SU-DHL-6 (cell line): ENCODE data around the gene WDR64.

Experiments used
- H2AFZ ChIP-seq: fragments of 200-600 bp; sonication (generic); 2 replicates; pipeline ENCODE4 v1.6.1; 2014; ENCODE audit warnings: low read depth, mild to moderate bottlenecking, moderate library complexity, mixed read lengths, antibody characterized with exemption, low read length; ENCODE audit not compliant: severe bottlenecking
- H3F3A ChIP-seq: fragments of 200-600 bp; shearing (Covaris generic); 2 replicates; pipeline ENCODE4 v1.6.0; 2016; ENCODE audit warnings: antibody characterized with exemption, mild to moderate bottlenecking; ENCODE audit not compliant: insufficient read depth
- H3K27ac ChIP-seq: fragments of 200-600 bp; sonication (generic); 2 replicates; pipeline ENCODE4 v1.5.1; 2016; ENCODE audit warnings: low read depth, mild to moderate bottlenecking, low read length, moderate library complexity, mixed read lengths
- H3K27me3 ChIP-seq: fragments of 200-600 bp; sonication (generic), shearing (Covaris generic); 2 replicates; pipeline ENCODE4 v1.6.0; 2014; ENCODE audit warnings: mild to moderate bottlenecking, low read length
- H3K36me3 ChIP-seq: fragments of 200-600 bp; sonication (generic); 2 replicates; pipeline ENCODE4 v1.6.1; 2014; ENCODE audit warnings: mild to moderate bottlenecking, low read length, mixed read lengths
- H3K4me2 ChIP-seq: fragments of 300-600, 200-600 bp; shearing (Covaris generic), sonication (generic); 2 replicates; pipeline ENCODE4 v1.6.0; 2014; ENCODE audit warnings: low read length, low read depth, mild to moderate bottlenecking; ENCODE audit not compliant: poor library complexity, severe bottlenecking
- H3K4me3 ChIP-seq: fragments of 200-600 bp; sonication (generic); 2 replicates; pipeline ENCODE4 v1.5.1; 2014; ENCODE audit warnings: antibody characterized with exemption, low read length, mild to moderate bottlenecking, mixed read lengths; ENCODE audit not compliant: insufficient read depth, poor library complexity, severe bottlenecking
- H3K79me2 ChIP-seq: fragments of 200-600 bp; sonication (generic); 2 replicates; pipeline ENCODE4 v1.6.1; 2014; ENCODE audit warnings: mild to moderate bottlenecking, low read length, moderate library complexity; ENCODE audit not compliant: insufficient read depth
- H3K9ac ChIP-seq: fragments of 200-600 bp; sonication (generic); 2 replicates; pipeline ENCODE4 v1.7.0; 2014; ENCODE audit warnings: mild to moderate bottlenecking, low read length
- H3K9me2 ChIP-seq: fragments of 200-600 bp; sonication (generic); replicated peaks from 2 replicates; pipeline ENCODE4 v1.6.1; 2014; ENCODE audit warnings: low read length; ENCODE audit not compliant: insufficient read depth
- H3K9me3 ChIP-seq: fragments of 200-600 bp; sonication (generic); 2 replicates; pipeline ENCODE4 v1.6.1; 2014; ENCODE audit warnings: low read length, mixed read lengths; ENCODE audit not compliant: insufficient read depth
- H4K20me1 ChIP-seq: fragments of 200-600 bp; sonication (generic); 2 replicates; pipeline ENCODE4 v1.6.1; 2014; ENCODE audit warnings: low read depth, mild to moderate bottlenecking, antibody characterized with exemption, low read length, moderate library complexity, mixed read lengths
- EZH2phosphoT487 ChIP-seq: fragments of 200-600 bp; sonication (generic), shearing (Covaris generic); conservative IDR thresholded peaks from 2 replicates; pipeline ENCODE4 v1.6.1; 2018; ENCODE audit warnings: mild to moderate bottlenecking, antibody characterized with exemption, low read length, moderate library complexity, mixed read lengths
- TF ChIP-seq, protein P1 (sequence below): fragments of 200-600 bp; sonication (generic); IDR thresholded peaks from one replicate; pipeline ENCODE4 v1.5.1; 2017; ENCODE audit warnings: antibody characterized with exemption, mild to moderate bottlenecking, low read length, moderate library complexity; ENCODE audit not compliant: insufficient read depth, poor library complexity, severe bottlenecking

WDR64 gene

DNA sequence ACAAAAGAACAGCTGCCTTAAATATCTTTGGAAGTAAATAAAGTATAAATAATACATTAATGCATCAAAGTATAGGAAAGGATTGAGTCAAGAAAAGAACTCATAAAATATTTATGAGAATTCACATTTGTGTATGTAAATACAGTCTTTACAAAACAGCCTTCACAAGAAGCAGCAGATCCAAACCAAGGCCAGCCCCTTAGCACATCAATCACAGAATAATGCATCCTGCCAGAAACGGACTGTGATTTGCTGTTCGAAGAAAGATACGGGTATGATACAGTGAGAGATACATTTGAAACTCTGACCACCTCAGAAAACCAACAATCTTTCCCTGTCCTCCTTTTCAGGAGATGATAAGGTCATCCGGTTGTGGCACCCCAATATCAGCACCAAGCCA lies 70.9 kb downstream of the WDR64 start:
- Histone ChIP-seq H3K79me2 (no peaks in the 10 kb centered on the region), H3K27me3 (no peaks in the 10 kb centered on the region), H4K20me1 (no peaks in the 10 kb centered on the region), H3K4me2 (no peak overlapping the region), H3K9me3 (no peaks in the 10 kb centered on the region), H3F3A (no peaks in the 10 kb centered on the region), H3K36me3 (no peaks in the 10 kb centered on the region), H3K9me2 (no peaks in the 10 kb centered on the region), H3K4me3 (no peak overlapping the region), H2AFZ (no peak overlapping the region), H3K9ac (no peak overlapping the region), H3K27ac (no peak overlapping the region)
- TF ChIP-seq, protein P1, sequence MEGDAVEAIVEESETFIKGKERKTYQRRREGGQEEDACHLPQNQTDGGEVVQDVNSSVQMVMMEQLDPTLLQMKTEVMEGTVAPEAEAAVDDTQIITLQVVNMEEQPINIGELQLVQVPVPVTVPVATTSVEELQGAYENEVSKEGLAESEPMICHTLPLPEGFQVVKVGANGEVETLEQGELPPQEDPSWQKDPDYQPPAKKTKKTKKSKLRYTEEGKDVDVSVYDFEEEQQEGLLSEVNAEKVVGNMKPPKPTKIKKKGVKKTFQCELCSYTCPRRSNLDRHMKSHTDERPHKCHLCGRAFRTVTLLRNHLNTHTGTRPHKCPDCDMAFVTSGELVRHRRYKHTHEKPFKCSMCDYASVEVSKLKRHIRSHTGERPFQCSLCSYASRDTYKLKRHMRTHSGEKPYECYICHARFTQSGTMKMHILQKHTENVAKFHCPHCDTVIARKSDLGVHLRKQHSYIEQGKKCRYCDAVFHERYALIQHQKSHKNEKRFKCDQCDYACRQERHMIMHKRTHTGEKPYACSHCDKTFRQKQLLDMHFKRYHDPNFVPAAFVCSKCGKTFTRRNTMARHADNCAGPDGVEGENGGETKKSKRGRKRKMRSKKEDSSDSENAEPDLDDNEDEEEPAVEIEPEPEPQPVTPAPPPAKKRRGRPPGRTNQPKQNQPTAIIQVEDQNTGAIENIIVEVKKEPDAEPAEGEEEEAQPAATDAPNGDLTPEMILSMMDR = no peak
- TF ChIP-seq EZH2phosphoT487 = no peak

DNA sequence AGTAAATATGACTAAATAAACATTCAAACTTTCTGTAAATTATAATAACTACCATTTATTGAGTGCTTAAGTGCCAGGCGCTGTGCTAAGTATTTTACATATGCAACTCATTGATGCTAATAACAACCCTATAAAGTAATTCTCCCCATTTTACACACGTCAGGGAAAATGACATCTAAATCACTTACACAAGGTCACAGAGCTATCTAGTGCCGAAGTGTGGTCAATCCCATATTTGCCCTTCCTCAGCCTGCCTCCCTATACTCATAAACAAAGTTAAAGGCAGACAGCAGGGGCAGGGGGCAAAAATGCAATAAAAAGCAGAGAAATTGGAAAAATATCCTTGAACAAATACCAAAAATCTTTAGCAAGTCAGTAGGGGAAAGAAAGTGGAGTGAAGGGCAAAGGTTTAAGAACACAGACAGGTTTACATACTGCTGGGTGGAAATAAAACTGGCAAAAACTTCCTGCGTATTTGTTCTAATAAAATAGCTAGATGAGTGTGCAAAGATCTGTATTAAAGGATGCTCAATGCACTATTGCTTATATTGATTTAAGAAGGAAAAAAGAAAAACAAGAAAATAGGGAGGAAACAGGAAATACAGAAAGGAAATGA lies 72.8 kb downstream of the WDR64 start:
- Histone ChIP-seq H3K9me3 (no peaks in the 10 kb centered on the region), H3K79me2 (no peaks in the 10 kb centered on the region), H2AFZ (no peak overlapping the region), H3K27ac (no peak overlapping the region), H4K20me1 (no peaks in the 10 kb centered on the region), H3K36me3 (no peaks in the 10 kb centered on the region), H3K9me2 (no peaks in the 10 kb centered on the region), H3K27me3 (no peaks in the 10 kb centered on the region), H3K4me3 (no peak overlapping the region), H3F3A (no peaks in the 10 kb centered on the region), H3K4me2 (no peak overlapping the region), H3K9ac (no peak overlapping the region)
- TF ChIP-seq, protein P1 = no peak
- no peak for TF ChIP-seq EZH2phosphoT487

DNA sequence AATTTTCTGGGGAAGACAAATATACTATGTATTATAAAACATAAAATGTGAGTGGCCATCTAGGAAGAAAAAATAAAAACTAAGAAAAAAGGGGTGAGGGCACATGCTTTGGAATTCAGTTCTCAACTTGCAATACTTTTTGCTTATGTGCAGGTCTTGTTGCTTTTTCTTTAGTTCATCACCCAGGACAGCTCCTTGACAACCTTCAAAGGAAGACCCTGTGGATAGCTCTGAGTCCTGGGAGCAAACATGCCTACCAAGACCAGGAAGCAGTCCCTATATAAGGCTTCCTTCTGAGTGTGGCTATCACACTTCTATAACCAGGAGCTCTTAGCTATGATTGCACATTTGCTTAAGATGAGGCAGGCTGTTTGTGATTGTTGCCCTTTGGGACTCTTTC lies 78.0 kb downstream of the WDR64 start:
- Histone ChIP-seq H3K9ac (no peak overlapping the region), H2AFZ (no peak overlapping the region), H3F3A (no peaks in the 10 kb centered on the region), H3K79me2 (no peaks in the 10 kb centered on the region), H3K36me3 (no peaks in the 10 kb centered on the region), H4K20me1 (no peaks in the 10 kb centered on the region), H3K9me2 (no peaks in the 10 kb centered on the region), H3K27ac (no peak overlapping the region), H3K4me2 (no peak overlapping the region), H3K9me3 (no peaks in the 10 kb centered on the region), H3K27me3 (no peaks in the 10 kb centered on the region), H3K4me3 (no peak overlapping the region)
- TF ChIP-seq, protein P1 = no peak
- TF ChIP-seq EZH2phosphoT487 = no peak
